Liver (tissue), 3 donors: ENCODE measurements around the gene ALG6.
A peak's percentile ranks its signal among the peaks of the same experiment; 100 is the strongest.

Source experiments
- CTCF ChIP-seq: fragments of 150-350 bp; IDR thresholded peaks from 2 replicates; pipeline ENCODE4 v1.5.1; 2017; ENCODE audit warnings: improper control_type of control experiment, low read depth, low read length; ENCODE audit not compliant: missing input control
- FOXA1 ChIP-seq: IDR thresholded peaks from 2 replicates; pipeline ENCODE4 v1.6.1; 2016; ENCODE audit warnings: antibody characterized with exemption
- JUND ChIP-seq, 2 donors: IDR thresholded peaks; 2 replicates each; pipeline ENCODE4 v1.6.1; 2016; ENCODE audit warnings: antibody characterized with exemption in 2 of 2
- MAX ChIP-seq: IDR thresholded peaks from 2 replicates; pipeline ENCODE4 v1.6.1; 2016; ENCODE audit warnings: antibody characterized with exemption
- RAD21 ChIP-seq, 2 donors: IDR thresholded peaks; 2 replicates each; pipeline ENCODE4 v1.6.1; 2016; ENCODE audit warnings: antibody characterized with exemption in 2 of 2, mild to moderate bottlenecking in 2 of 2
- REST ChIP-seq: IDR thresholded peaks from 2 replicates; pipeline ENCODE4 v1.6.1; 2016; ENCODE audit warnings: antibody characterized with exemption, mild to moderate bottlenecking
- SP1 ChIP-seq: IDR thresholded peaks from 2 replicates; pipeline ENCODE4 v1.6.1; 2018; ENCODE audit warnings: antibody characterized with exemption, mild to moderate bottlenecking
- TAF1 ChIP-seq: conservative IDR thresholded peaks from 2 replicates; pipeline ENCODE4 v1.6.1; 2016; ENCODE audit warnings: antibody characterized with exemption, mild to moderate bottlenecking
- donor health status: healthy.
- donor health status: healthy.

- TF ChIP-seq CTCF (no peak), FOXA1 (no peak), REST (no peak), TAF1 (no peak), RAD21 (IDR thresholded peaks at IDR 0.05) (no peak), MAX (peak; percentile 41), JUND (IDR thresholded peaks at IDR 0.05) (no peak), SP1 (no peak)
Observed at GRCh38 chr1:63367215-63368103, at the start of gene ALG6.
